ENCODE measurements around the gene DENND1A.
A peak's percentile ranks its signal among the peaks of the same experiment; 100 is the strongest.

DENND1A gene

GRCh38 chr9:123378956-123379660, 550.8 kb downstream of the DENND1A start:
- DNase-seq, result no peak

DNA sequence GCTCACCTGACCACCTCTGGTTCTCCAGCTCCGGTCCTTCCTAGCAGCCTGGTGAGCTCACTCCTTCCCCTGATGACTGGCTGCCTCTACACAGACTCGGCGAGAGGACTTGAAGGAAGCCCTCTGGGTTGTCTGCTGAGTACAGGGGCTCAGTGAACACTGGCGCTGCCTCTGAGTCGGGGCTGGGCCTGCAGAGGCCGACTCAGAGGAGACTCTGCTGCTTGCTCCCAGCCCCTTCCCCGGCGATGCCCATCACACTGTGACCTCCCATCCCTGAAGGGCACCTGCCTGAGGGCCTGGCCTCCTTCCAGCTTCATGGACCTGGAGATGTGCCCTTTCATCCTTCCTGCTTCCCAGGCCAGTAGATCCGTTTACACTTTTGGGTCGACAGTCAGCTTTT, 551.9 kb downstream of the DENND1A start:
- no peak for DNase-seq
- TF ChIP-seq GATA1 (IDR thresholded peaks at IDR 0.05; ENCODE audit: low read depth, low read length), result no peak
- TF ChIP-seq POLR2A (IDR thresholded peaks at IDR 0.05; ENCODE audit: low read length), result no peak

More at GRCh38 chr9:123378956-123379660, 550.8 kb downstream of the DENND1A start:
- TF ChIP-seq POLR2A (IDR thresholded peaks at IDR 0.05; ENCODE audit: low read length), result no peak

DNA sequence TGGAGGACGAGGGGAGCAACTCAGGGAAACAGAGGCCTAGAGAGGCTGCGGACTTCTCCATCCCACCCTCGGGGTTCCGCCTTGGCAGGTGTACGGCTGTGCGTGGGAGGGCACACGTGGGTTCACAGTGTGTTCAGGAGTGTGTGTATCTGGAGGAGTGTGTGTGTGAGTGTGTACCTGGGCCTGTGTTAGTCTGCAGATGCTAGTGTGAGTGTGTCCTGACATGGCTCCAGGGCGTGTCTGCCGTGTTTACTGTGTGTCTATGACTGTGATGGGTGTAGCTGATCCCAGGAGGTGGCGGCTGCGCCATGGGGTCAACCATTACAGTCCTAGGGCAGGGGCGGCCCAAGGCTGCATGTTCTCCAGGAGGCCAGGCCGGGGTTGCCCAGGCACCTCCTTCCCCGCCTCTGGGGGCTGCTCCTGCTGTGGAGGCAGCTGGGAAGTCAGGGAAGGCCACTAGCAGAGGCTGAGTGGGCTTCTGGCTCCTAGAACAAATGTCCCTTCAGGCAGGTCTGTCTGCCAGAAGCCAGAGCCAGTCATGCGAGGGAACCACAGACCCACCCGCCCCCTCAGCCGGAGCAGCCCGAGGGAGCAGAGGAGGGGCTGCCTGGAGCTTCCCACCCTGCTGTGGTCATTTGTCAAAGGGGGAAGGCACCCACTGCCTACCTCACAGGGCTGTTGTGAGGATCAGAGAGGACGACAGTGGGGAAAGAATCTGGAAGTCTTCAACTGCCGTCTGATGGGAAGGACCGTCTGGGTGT, 552.5 kb downstream of the DENND1A start:
- peak; percentile 42 to 50 for DNase-seq
- no peak for TF ChIP-seq POLR2A (IDR thresholded peaks at IDR 0.05; ENCODE audit: low read length)
- no peak for TF ChIP-seq GATA1 (IDR thresholded peaks at IDR 0.05; ENCODE audit: low read depth, low read length)

- TF ChIP-seq POLR2A (IDR thresholded peaks at IDR 0.05; ENCODE audit: low read length) (no peak), GATA1 (IDR thresholded peaks at IDR 0.05; ENCODE audit: low read depth, low read length) (no peak)
- DNase-seq, result no peak
Measured at GRCh38 chr9:123376218-123377071, 553.5 kb downstream of the DENND1A start.

- peak; percentile 54 to 62 for DNase-seq
- no peak for TF ChIP-seq GATA1 (IDR thresholded peaks at IDR 0.05; ENCODE audit: low read depth, low read length)
- no peak for TF ChIP-seq POLR2A (IDR thresholded peaks at IDR 0.05; ENCODE audit: low read length)
Measured at GRCh38 chr9:123375469-123376132, 554.3 kb downstream of the DENND1A start.

DNA sequence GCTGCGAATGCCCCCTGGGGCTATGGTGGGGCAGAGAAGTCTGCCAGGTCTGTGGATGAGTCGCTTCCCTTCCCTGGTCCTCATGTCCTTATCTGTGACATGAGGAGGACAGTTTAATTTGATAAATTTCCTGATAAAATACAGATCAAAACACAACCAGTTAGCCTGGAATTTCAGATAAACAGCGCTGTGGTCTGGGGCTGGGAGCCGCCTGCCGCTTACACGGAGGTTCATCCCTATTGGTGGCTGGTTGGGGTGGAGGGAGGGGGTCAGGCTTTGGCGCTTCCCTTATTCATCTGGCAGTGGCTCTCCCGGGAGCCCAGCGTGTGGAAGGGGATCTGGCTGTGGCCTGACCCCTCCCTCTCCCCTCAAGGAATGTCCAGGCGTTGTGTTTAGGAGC, 556.0 kb downstream of the DENND1A start:
- peak; percentile 64 to 83 for DNase-seq
- TF ChIP-seq GATA1 (IDR thresholded peaks at IDR 0.05; ENCODE audit: low read depth, low read length), result no peak
- TF ChIP-seq POLR2A (IDR thresholded peaks at IDR 0.05; ENCODE audit: low read length), result peak; percentile 16

- no peak for TF ChIP-seq GATA1 (IDR thresholded peaks at IDR 0.05; ENCODE audit: low read depth, low read length)
- no peak for TF ChIP-seq POLR2A (IDR thresholded peaks at IDR 0.05; ENCODE audit: low read length)
- DNase-seq, result peak; percentile 65 to 76
Measured at GRCh38 chr9:123373447-123373923, 556.4 kb downstream of the DENND1A start.

- peak; percentile 60 to 64 for DNase-seq
- TF ChIP-seq POLR2A (IDR thresholded peaks at IDR 0.05; ENCODE audit: low read length) (no peak), GATA1 (IDR thresholded peaks at IDR 0.05; ENCODE audit: low read depth, low read length) (no peak)
Measured at GRCh38 chr9:123372766-123373446, 557.0 kb downstream of the DENND1A start.

DNA sequence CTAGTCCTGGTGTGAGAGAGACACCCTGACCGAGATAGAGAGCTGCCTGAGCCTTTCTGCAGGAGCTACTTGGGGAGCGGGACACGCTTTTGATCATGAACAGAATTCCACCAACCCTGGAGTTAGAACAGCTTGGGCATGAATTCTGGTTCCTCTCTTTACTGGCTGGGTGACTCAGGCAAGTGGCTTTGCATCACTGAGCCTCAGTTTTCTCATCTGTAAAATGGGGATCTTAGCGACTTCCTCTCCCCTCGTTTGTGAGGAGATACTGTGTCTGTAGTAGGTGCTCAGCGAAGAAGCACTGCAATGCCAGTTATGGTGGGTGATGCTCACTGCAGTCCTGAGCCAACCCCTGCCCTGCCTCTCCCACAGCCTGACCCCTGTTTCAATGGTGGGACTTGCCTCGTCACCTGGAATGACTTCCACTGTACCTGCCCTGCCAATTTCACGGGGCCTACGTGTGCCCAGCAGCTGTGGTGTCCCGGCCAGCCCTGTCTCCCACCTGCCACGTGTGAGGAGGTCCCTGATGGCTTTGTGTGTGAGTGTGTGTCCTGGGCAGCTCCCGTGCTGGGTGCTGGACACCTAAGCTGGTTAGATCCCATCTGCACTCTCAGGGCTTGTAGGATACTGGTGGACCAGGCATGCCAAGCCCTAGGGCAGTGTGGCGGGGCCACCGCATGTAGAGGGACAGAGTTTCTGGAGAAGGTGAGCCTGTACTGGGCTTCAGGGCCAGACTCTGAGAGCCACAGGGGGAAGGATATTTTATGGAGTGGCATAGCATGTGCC, 557.9 kb downstream of the DENND1A start:
- no peak for DNase-seq
- TF ChIP-seq GATA1 (IDR thresholded peaks at IDR 0.05; ENCODE audit: low read depth, low read length) (no peak), POLR2A (IDR thresholded peaks at IDR 0.05; ENCODE audit: low read length) (no peak)

DNA sequence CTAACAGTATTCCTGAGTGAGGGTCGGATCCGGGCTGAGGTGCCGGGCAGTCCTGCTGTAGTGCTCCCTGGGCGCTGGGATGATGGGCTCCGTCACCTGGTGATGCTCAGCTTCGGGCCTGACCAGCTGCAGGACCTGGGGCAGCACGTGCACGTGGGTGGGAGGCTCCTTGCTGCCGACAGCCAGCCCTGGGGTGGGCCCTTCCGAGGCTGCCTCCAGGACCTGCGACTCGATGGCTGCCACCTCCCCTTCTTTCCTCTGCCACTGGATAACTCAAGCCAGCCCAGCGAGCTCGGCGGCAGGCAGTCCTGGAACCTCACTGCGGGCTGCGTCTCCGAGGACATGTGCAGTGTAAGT, 558.7 kb downstream of the DENND1A start:
- no peak for DNase-seq
- TF ChIP-seq POLR2A (IDR thresholded peaks at IDR 0.05; ENCODE audit: low read length) (no peak), GATA1 (IDR thresholded peaks at IDR 0.05; ENCODE audit: low read depth, low read length) (no peak)

DNA sequence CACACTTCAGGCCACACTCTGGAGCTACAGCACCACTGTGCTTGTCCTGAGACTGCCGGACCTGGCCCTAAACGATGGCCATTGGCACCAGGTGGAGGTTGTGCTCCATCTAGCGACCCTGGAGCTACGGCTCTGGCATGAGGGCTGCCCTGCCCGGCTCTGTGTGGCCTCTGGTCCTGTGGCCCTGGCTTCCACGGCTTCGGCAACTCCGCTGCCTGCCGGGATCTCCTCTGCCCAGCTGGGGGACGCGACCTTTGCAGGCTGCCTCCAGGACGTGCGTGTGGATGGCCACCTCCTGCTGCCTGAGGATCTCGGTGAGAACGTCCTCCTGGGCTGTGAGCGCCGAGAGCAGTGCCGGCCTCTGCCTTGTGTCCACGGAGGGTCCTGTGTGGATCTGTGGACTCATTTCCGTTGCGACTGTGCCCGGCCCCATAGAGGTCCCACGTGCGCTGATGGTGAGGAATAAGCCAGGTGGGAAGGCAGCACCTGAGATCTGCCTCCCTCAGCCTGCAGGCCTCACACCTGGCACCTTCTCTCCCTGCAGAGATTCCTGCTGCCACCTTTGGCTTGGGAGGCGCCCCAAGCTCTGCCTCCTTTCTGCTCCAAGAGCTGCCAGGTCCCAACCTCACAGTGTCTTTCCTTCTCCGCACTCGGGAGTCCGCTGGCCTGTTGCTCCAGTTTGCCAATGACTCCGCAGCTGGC, 559.2 kb downstream of the DENND1A start:
- DNase-seq, result no peak
- TF ChIP-seq GATA1 (IDR thresholded peaks at IDR 0.05; ENCODE audit: low read depth, low read length) (no peak), POLR2A (IDR thresholded peaks at IDR 0.05; ENCODE audit: low read length) (no peak)

GRCh38 chr9:123370108-123370507, 559.8 kb downstream of the DENND1A start:
- TF ChIP-seq POLR2A (IDR thresholded peaks at IDR 0.05; ENCODE audit: low read length) (no peak), GATA1 (IDR thresholded peaks at IDR 0.05; ENCODE audit: low read depth, low read length) (no peak)
- no peak for DNase-seq
